K562 (cell line): ENCODE data around the gene KLRC3. TPM values are rescaled to one million over a fixed set of nuclear protein-coding genes. Genes with fewer than 3 reads are reported as not detected.
"Not testable (repeated sequence)": the region's sequence is repeated elsewhere in the genome, so short reads cannot be mapped to it uniquely, and the experiment has no call there.

Experiments
- ATAC-seq: fragments of 200-7000 bp; cut with Tn5 transposase; 3 replicates; pipeline ENCODE4 v1.9.1; 2020; ENCODE audit warnings: moderate library complexity
- BruUV-seq: library from RNA; stranded (reverse); fragments of 400-500 nt; replicated peaks from 2 replicates; lab custom pipeline; 2021; lab: Mats Ljungman, UMichigan
- CTCF ChIA-PET: fragments of 300-600 bp; formaldehyde crosslinking; extraction: SDS; loops from one replicate; lab custom pipeline; 2021; ENCODE audit warnings: low intra/inter-chr PET ratio; lab: Yijun Ruan, JAX
- POLR2A ChIA-PET: fragments of 300-600, 350-650 bp; sonication (Branson Sonifier 250); formaldehyde crosslinking; extraction: SDS; loops from one replicate; lab custom pipeline; 2021; ENCODE audit warnings: antibody characterized with exemption, inconsistent platforms; lab: Yijun Ruan, JAX
- DNase-seq, 4 experiments: peaks; one replicate each; pipeline versions ENCODE4 v3.0.0 to v3.0.0-alpha.2; 2011 to 2018; ENCODE audit warnings: low spot score in 3 of 4, mixed read lengths in 3 of 4; ENCODE audit errors: extremely low read depth in 1 of 4
- FAIRE-seq: peaks from 2 replicates; lab custom pipeline; 2011; peaks lifted over from hg19 to GRCh38; lab: Jason Lieb, UNC
- H2AFZ ChIP-seq: 2 replicates; pipeline ENCODE4 v1.6.0; 2011; ENCODE audit warnings: low read depth, low read length, control low read depth, inconsistent platforms
- H3K27ac ChIP-seq: fragments of 200-600 bp; 3 replicates; pipeline ENCODE4 v1.8.0; 2011; ENCODE audit warnings: low read depth, mild to moderate bottlenecking, control low read depth, inconsistent platforms, low read length, moderate library complexity, mixed read lengths; ENCODE audit errors: extremely low read depth
- H3K27me3 ChIP-seq, 2 experiments: fragments of 300-600 bp in 1 of 2; 2 replicates in 1 of 2; 3 replicates in 1 of 2; pipeline versions ENCODE4 v1.6.0 to v1.8.0; 2011; ENCODE audit warnings: inconsistent platforms in 2 of 2, low read length in 2 of 2, mild to moderate bottlenecking in 1 of 2, mixed read lengths in 1 of 2, moderate library complexity in 1 of 2; ENCODE audit not compliant: control insufficient read depth in 2 of 2, insufficient read depth in 2 of 2
- H3K36me3 ChIP-seq: fragments of 300-600 bp; 3 replicates; pipeline ENCODE4 v1.8.0; 2011; ENCODE audit warnings: mild to moderate bottlenecking, low read length, inconsistent platforms; ENCODE audit not compliant: control insufficient read depth, insufficient read depth
- H3K4me1 ChIP-seq, 2 experiments: fragments of 200-600 bp in 1 of 2; replicated peaks in 1 of 2; 2 replicates in 1 of 2; 3 replicates in 1 of 2; pipeline versions ENCODE4 v1.5.1 to v1.8.0; 2011; ENCODE audit warnings: inconsistent platforms in 2 of 2, low read length in 2 of 2, mild to moderate bottlenecking in 1 of 2, mixed read lengths in 1 of 2, moderate library complexity in 1 of 2; ENCODE audit not compliant: control insufficient read depth in 2 of 2, insufficient read depth in 2 of 2
- H3K4me2 ChIP-seq: 2 replicates; pipeline ENCODE4 v1.6.1; 2011; ENCODE audit warnings: low read length, control low read depth, inconsistent platforms, mixed read lengths; ENCODE audit not compliant: insufficient read depth
- H3K4me3 ChIP-seq: fragments of 200-600 bp; sonication (generic), shearing (Covaris generic); 2 replicates; pipeline ENCODE4 v1.5.1; 2016; ENCODE audit warnings: control low read depth, inconsistent platforms
- H3K79me2 ChIP-seq: fragments of 200-600 bp; 3 replicates; pipeline ENCODE4 v1.8.0; 2011; ENCODE audit warnings: low read length, inconsistent platforms; ENCODE audit not compliant: control insufficient read depth, insufficient read depth
- H3K9ac ChIP-seq, 2 experiments: 2 replicates each; pipeline versions ENCODE4 v1.6.0 to v1.6.1; 2011; ENCODE audit warnings: low read depth in 2 of 2, low read length in 2 of 2, control low read depth in 1 of 2, inconsistent platforms in 1 of 2, mild to moderate bottlenecking in 1 of 2, mixed read lengths in 1 of 2; ENCODE audit not compliant: insufficient read depth in 1 of 2
- H3K9me1 ChIP-seq: one replicate; pipeline ENCODE4 v1.6.0; 2011; ENCODE audit warnings: inconsistent platforms, mild to moderate bottlenecking, low read length, moderate library complexity; ENCODE audit not compliant: control insufficient read depth, insufficient read depth
- H3K9me3 ChIP-seq: replicated peaks from 2 replicates; pipeline ENCODE4 v1.5.1; 2011; ENCODE audit warnings: low read depth, low read length, inconsistent platforms; ENCODE audit not compliant: control insufficient read depth, insufficient read depth
- H4K20me1 ChIP-seq: replicated peaks from 2 replicates; pipeline ENCODE4 v1.6.1; 2011; ENCODE audit warnings: low read length, inconsistent platforms, mixed read lengths; ENCODE audit not compliant: control insufficient read depth, insufficient read depth
- SMAD2 ChIP-seq: fragments of 150-350 bp; IDR thresholded peaks from 2 replicates; pipeline ENCODE4 v1.6.1; 2014; ENCODE audit warnings: low read depth, mild to moderate bottlenecking, low read length
- SRSF9 ChIP-seq: fragments of 200-400 bp; formaldehyde crosslinking; IDR thresholded peaks from 2 replicates; pipeline ENCODE4 v1.6.1; 2017; ENCODE audit warnings: low read depth, low read length, borderline replicate concordance
- ZBTB12 ChIP-seq: fragments of 250-450 bp; sonication (Bioruptor Pico); IDR thresholded peaks from 2 replicates; pipeline ENCODE4 v1.4.0; 2020
- ZNF77 ChIP-seq: fragments of 250-450 bp; sonication (Bioruptor Pico); IDR thresholded peaks from 2 replicates; pipeline ENCODE4 v1.5.0; 2020
- WGBS: fragments of 100-300 bp; shearing (Covaris generic); methylation state at CpG from one replicate; pipeline ENCODE4 v1.1.6; 2016; ENCODE audit warnings: low coverage, mixed read lengths; ENCODE audit not compliant: insufficient coverage; ENCODE audit errors: missing lambda C conversion rate; 5-methylcytosine and 5-hydroxymethylcytosine counted together
- in situ Hi-C: fragments of 300-500 bp; cut with MboI; formaldehyde crosslinking; loops from 4 replicates; pipeline ENCODE4 v1.15.0; 2018; ENCODE audit warnings: inconsistent platforms, mixed read lengths
- intact Hi-C: fragments of 100-400 bp; cut with micrococcal nuclease; formaldehyde crosslinking; loops from 2 replicates; pipeline ENCODE4 v1.14.2; 2022
- polyA plus RNA-seq, 8 experiments: library from polyadenylated mRNA; depleted of rRNA in 4 of 8; stranded (reverse) in 5 of 8; unstranded in 3 of 8; fragments of >200 nt; fragmentation: Nextera tagmentation in 2 of 8; fragmentation: Illumina TruSeq in 1 of 8; extraction: Ambion mirVana in 2 of 8; extraction: Trizol in 1 of 8; gene quantifications; 2 replicates each; pipeline versions ENCODE4 v1.2.1 to v1.2.3, GENCODE V29; 2011 to 2014; ENCODE audit warnings: inconsistent platforms in 1 of 8, missing spikeins in 1 of 8
- total RNA-seq, 7 experiments: library from RNA; depleted of rRNA in 6 of 7; stranded (reverse); fragments of >200 nt in 6 of 7; fragmentation: Illumina TruSeq in 2 of 7; extraction: Trizol in 2 of 7; gene quantifications; 2 replicates each; pipeline versions ENCODE4 v1.2.1 to v1.2.3, GENCODE V29; 2011 to 2021; ENCODE audit warnings: low replicate concordance in 1 of 7

KLRC3 gene
- total and polyA plus RNA-seq, 9 of the 15 experiments (the other 6 are each of a cell fraction or from before 2014, with no cell fraction given) = 0.09 to 0.32 (median 0.18) TPM; not detected in 5

- TF ChIP-seq ZBTB12 (CRISPR knock-in tag) = no peak
- no peak for TF ChIP-seq SMAD2
- TF ChIP-seq SRSF9 = no peak
- TF ChIP-seq ZNF77 = no peak
- TF ChIP-seq, all 486 proteins: peak for 0
- 40% methylated on average over 1 of the region's 2 CpGs for WGBS
- POLR2A ChIA-PET = no interaction called here
Measured at GRCh38 chr12:10397296-10397695, 23.1 kb downstream of the KLRC3 start.

GRCh38 chr12:10396176-10396575, 24.2 kb downstream of the KLRC3 start:
- DNase-seq, H3K4me3 ChIP-seq, H3K9me3 ChIP-seq, H3K9me1 ChIP-seq, BruUV-seq, H4K20me1 ChIP-seq, in situ Hi-C loops, H3K9ac ChIP-seq, H3K4me1 ChIP-seq, H3K36me3 ChIP-seq, ATAC-seq, H3K4me2 ChIP-seq, H2AFZ ChIP-seq, intact Hi-C loops, H3K27me3 ChIP-seq, H3K79me2 ChIP-seq, H3K27ac ChIP-seq, CTCF ChIA-PET: not testable (repeated sequence)
- FAIRE-seq = peak; percentile 66
- POLR2A ChIA-PET = interaction anchor here (1.4 kb wide), 1 partner anchor 14 kb away, joined by 3 read pairs; no protein-coding TSS in a partner anchor
- 20% methylated on average over 1 of the region's 15 CpGs for WGBS

More at GRCh38 chr12:10397296-10397695, 23.1 kb downstream of the KLRC3 start:
- Histone ChIP-seq H4K20me1 (no peaks in the 10 kb centered on the region), H3K9me3 (no peaks in the 10 kb centered on the region), H3K4me3 (no peak overlapping the region), H3K79me2 (no peaks in the 10 kb centered on the region), H3K27me3 (no peaks in the 10 kb centered on the region), H3K27ac (no peak overlapping the region), H2AFZ (no peak overlapping the region), H3K36me3 (no peaks in the 10 kb centered on the region), H3K9ac (no peak overlapping the region), H3K4me1 (no peaks in the 10 kb centered on the region), H3K4me2 (no peak overlapping the region), H3K9me1 (no peaks in the 10 kb centered on the region)
- intact Hi-C loops = no loop called here
- in situ Hi-C loops = no loop called here
- DNase-seq = no peak
- FAIRE-seq = no peak
- CTCF ChIA-PET = no interaction called here
- ATAC-seq = no peak
- no TSS peak for BruUV-seq
